Aorta (tissue), 5 donors: Measurements from ENCODE around the gene TEPSIN. TPM values are rescaled to one million over a fixed set of nuclear protein-coding genes. Genes with fewer than 3 reads are reported as not detected.

Experiments used
- ATAC-seq: fragments of 200-7000 bp; cut with Tn5 transposase; one replicate; pipeline ENCODE4 v1.9.1; 2022; ENCODE audit warnings: moderate library complexity; ENCODE audit not compliant: low FRiP score
- DNase-seq, 2 donors: peaks; one replicate each; pipeline ENCODE4 v3.0.0-alpha.2; 2020
- H3K27ac ChIP-seq, 2 donors: one replicate each; pipeline ENCODE4 v1.5.1; 2013; ENCODE audit warnings: low read length in 2 of 2, mild to moderate bottlenecking in 2 of 2, moderate library complexity in 2 of 2, control low read depth in 1 of 2, inconsistent platforms in 1 of 2, low read depth in 1 of 2
- H3K27me3 ChIP-seq, 2 donors: one replicate each; pipeline ENCODE4 v1.6.1; 2013; ENCODE audit warnings: control low read depth in 1 of 2, low read length in 1 of 2, mild to moderate bottlenecking in 1 of 2, moderate library complexity in 1 of 2; ENCODE audit not compliant: insufficient read depth in 2 of 2, control insufficient read depth in 1 of 2
- H3K36me3 ChIP-seq, 2 donors: one replicate each; pipeline ENCODE4 v1.6.1; 2013; ENCODE audit warnings: control low read depth in 1 of 2, low read length in 1 of 2, mild to moderate bottlenecking in 1 of 2; ENCODE audit not compliant: insufficient read depth in 2 of 2, control insufficient read depth in 1 of 2
- H3K4me1 ChIP-seq, 2 donors: one replicate each; pipeline ENCODE4 v1.6.1; 2013; ENCODE audit warnings: low read length in 2 of 2, control low read depth in 1 of 2, mild to moderate bottlenecking in 1 of 2, moderate library complexity in 1 of 2; ENCODE audit not compliant: insufficient read depth in 2 of 2, control insufficient read depth in 1 of 2
- H3K4me3 ChIP-seq, 2 donors: one replicate each; pipeline ENCODE4 v1.5.1; 2013; ENCODE audit warnings: low read length in 2 of 2, control low read depth in 1 of 2, mild to moderate bottlenecking in 1 of 2
- H3K9me3 ChIP-seq: one replicate; pipeline ENCODE4 v1.6.1; 2013; ENCODE audit warnings: mild to moderate bottlenecking, low read length; ENCODE audit not compliant: control insufficient read depth
- WGBS, 2 donors: extraction: QIAGEN DNeasy Blood & Tissue Kit; methylation state at CpG; one replicate each; pipeline ENCODE4 v1.1.7; 2013; 5-methylcytosine and 5-hydroxymethylcytosine counted together
- intact Hi-C, 2 donors: fragments of 100-400 bp; cut with DNase I; formaldehyde crosslinking; loops; one replicate each; pipeline versions ENCODE4 v1.14.2 to v1.15.0; 2022
- polyA plus RNA-seq, 2 donors: library from polyadenylated mRNA; stranded (reverse); fragments of 200-250 nt; gene quantifications; one replicate each; pipeline ENCODE4 v1.2.3, GENCODE V29; 2013
- total RNA-seq, 2 donors: library from RNA; stranded (reverse); fragmentation: NEBNext Ultra II Directional; extraction: Animal tissue kit (Norgen Biotek cat#: 25700); gene quantifications; one replicate each; pipeline ENCODE4 v1.2.1, GENCODE V29; 2021
- donor health status: healthy with polysubstance abuse.
- donor health status: Bipolar disorder and iron deficiency.
- donor health status: DM: no; HTN: no; CAD: no.
- donor health status: DM: no; HTN: no; CAD: no.
- donor health status: DM: yes; HTN: yes; CAD: no.

The TEPSIN gene
- total and polyA plus RNA-seq, 4 donors = 5.6 to 79.0 (median 35.0) TPM

DNA sequence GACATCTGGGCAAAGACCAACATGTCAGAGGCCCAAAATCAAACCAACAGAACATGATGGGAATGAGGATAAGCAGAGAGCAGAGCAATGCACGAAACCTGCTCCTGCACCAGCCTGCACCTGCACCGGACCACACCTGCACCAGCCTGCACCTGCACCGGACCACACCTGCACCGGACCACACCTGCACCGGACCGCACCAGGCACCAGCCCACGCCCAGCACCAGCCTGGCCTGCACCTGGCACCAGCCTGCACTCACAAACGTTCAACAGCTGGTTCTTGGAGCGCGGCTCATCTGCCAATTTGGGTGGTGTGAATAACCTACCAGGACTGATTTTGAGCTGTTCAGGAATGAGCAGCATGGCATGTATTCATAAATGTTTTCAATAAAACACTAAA, 34.3 kb downstream of the TEPSIN start:
- intact Hi-C loops = no loop called here
- H3K27ac ChIP-seq = no peak overlapping the region
- no peaks in the 10 kb centered on the region for H3K27me3 ChIP-seq
- DNase-seq (no peak), ATAC-seq (no peak)
- no peaks in the 10 kb centered on the region for H3K9me3 ChIP-seq
- WGBS, 2 donors = 85 to 86% methylated on average over 10 of the region's 10 CpGs
- H3K36me3 ChIP-seq = no peaks in the 10 kb centered on the region
- no peak overlapping the region for H3K4me3 ChIP-seq
- H3K4me1 ChIP-seq = no peaks in the 10 kb centered on the region

DNA sequence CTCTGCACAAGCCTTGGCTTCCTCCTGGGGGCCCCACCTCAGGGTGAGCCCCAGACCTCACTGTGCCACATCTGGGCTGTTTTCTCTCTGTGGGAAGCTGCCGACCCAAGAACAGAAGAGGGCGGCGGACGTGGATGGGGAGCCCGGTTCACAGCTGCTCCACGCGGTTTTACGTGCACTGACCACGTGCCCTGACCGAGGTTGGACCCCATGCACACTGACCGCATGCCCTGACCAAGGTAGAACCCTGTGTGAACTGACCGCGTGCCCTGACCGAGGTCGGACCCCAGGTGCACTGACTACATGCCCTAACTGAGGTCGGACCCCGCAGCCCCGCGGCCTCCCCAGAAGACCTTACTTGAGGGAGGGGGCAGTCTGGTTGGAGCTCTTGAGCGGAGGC, 35.7 kb downstream of the TEPSIN start:
- ATAC-seq (no peak), DNase-seq (no peak)
- intact Hi-C loops = no loop called here
- Histone ChIP-seq H3K4me1 (no peaks in the 10 kb centered on the region), H3K4me3 (no peak overlapping the region), H3K9me3 (no peaks in the 10 kb centered on the region), H3K27me3 (no peaks in the 10 kb centered on the region), H3K27ac (no peak overlapping the region), H3K36me3 (no peaks in the 10 kb centered on the region)
- WGBS, 2 donors = 96 to 97% methylated on average over 20 of the region's 20 CpGs

DNA sequence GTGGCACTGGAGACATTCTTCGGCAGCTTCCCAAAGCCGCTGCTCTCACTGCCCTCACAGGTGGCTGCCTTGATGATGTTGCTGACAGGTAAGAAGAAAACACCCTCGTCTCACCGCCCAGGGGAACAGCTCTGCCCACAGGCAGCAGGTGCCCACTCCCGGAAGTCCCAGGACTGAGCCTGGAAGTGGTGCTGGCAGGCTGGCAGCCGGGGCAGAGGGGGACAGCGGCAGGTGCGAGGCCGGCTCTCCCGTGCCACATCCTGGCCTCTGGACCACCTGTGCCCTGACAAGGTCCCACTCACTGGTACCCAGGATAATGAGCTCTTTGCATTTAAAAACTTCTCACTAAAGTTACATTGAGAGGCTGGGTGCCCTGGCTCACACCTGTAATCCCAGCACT, 36.5 kb downstream of the TEPSIN start:
- no peaks in the 10 kb centered on the region for H3K36me3 ChIP-seq
- no peaks in the 10 kb centered on the region for H3K9me3 ChIP-seq
- no peak for DNase-seq
- WGBS, 2 donors = 95 to 99% methylated on average over 10 of the region's 10 CpGs
- no peaks in the 10 kb centered on the region for H3K4me1 ChIP-seq
- no peak overlapping the region for H3K4me3 ChIP-seq
- H3K27me3 ChIP-seq = no peaks in the 10 kb centered on the region
- no peak overlapping the region for H3K27ac ChIP-seq
- ATAC-seq = no peak
- intact Hi-C loops = no loop called here

DNA sequence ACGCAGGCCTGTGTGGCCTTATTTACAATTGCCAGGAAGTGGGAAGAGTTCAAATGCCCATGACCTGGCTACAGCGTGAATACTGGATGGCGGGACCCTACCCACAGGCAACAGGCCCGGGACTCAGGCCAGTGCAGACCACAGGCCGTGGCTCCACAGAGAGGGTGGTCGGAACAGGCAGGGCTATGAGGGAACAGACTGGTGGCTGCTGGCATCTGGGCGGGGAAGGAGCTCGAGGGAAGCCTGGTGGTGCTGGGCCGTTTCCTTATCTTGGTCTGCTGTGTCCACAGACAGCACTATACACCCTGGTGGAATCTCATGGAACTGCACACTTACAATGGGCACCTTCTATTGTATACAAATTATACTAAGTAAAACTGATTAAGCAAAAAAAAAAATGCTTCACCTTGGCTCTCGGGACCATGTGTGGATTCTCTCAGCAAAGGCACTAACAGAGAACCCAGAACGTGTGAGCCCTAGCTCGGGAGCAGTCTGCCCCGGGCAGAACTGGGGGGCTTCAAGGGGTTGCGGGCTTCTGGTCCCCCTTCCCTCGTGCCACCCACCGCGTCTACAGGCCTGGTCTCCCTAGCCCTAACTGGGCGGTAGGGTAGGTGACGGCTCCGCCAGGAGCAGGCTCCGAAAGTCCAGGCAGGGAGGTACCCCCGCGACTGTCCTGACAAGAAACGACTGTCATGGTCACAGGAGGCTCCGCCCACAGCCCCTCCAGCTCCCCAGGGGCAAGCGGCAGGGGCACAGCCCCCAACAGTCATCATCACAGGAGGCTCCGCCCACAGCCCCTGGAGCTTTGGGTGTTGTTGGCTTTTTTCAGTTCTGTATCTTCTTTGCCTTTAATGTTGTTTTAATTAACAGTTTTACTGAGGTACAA, 37.9 kb downstream of the TEPSIN start:
- Histone ChIP-seq H3K27ac (no peak overlapping the region), H3K4me3 (no peak overlapping the region), H3K36me3 (no peaks in the 10 kb centered on the region), H3K27me3 (no peaks in the 10 kb centered on the region), H3K4me1 (no peaks in the 10 kb centered on the region), H3K9me3 (no peaks in the 10 kb centered on the region)
- intact Hi-C loops = no loop called here
- WGBS, 2 donors = 78 to 79% methylated on average over 27 of the region's 27 CpGs
- DNase-seq (peak in 1 of 2 donors; percentile 69), ATAC-seq (no peak)

DNA sequence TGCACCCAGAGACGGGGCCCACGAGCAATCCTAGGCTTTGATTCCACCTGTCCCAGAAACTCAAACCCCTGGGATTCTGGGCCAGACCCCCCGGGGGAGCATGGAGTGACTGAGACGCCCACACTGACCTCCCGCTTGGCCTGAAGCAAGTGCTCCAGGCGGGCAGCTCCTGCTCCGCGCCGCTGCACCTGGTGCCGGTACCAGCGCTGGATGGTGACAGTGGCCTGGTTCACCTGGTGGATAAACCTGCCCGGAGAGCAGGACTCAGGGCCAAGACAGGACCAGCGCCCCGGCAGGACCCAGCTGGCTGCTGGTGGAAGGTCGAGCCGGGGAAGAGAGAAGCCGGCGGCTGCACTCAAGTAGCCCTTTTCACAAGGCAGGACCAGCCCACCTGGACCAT, 38.7 kb downstream of the TEPSIN start:
- no peaks in the 10 kb centered on the region for H3K27me3 ChIP-seq
- ATAC-seq = no peak
- H3K4me1 ChIP-seq = no peaks in the 10 kb centered on the region
- H3K36me3 ChIP-seq = no peaks in the 10 kb centered on the region
- no peak overlapping the region for H3K4me3 ChIP-seq
- 93% methylated on average over 18 of the region's 18 CpGs for WGBS, 2 donors
- H3K9me3 ChIP-seq = no peaks in the 10 kb centered on the region
- no peak overlapping the region for H3K27ac ChIP-seq
- intact Hi-C loops = no loop called here
- DNase-seq = no peak

DNA sequence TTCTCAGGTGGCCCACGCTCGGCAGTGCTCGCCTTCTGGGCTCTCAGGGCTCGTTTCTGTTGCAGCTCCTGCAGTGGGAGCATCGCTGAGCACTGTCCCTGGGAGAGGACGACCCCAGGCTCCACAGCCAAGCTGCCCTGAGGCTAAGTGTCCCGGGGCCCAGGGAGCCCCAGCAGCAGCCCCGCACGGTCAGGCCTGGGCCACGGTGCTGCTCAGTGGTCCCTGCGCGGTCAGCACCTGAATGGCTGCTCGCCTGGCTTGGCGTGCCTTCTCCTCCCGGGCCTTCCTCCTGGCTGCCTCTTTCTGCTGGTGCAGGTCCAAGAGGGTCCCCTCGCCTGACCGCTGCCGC, 39.4 kb downstream of the TEPSIN start:
- H3K9me3 ChIP-seq = no peaks in the 10 kb centered on the region
- no peaks in the 10 kb centered on the region for H3K27me3 ChIP-seq
- no peaks in the 10 kb centered on the region for H3K4me1 ChIP-seq
- H3K27ac ChIP-seq = no peak overlapping the region
- DNase-seq (no peak), ATAC-seq (no peak)
- 92 to 95% methylated on average over 17 to 18 of the region's 18 CpGs for WGBS, 2 donors
- H3K36me3 ChIP-seq = no peaks in the 10 kb centered on the region
- H3K4me3 ChIP-seq = no peak overlapping the region
- intact Hi-C loops = no loop called here

DNA sequence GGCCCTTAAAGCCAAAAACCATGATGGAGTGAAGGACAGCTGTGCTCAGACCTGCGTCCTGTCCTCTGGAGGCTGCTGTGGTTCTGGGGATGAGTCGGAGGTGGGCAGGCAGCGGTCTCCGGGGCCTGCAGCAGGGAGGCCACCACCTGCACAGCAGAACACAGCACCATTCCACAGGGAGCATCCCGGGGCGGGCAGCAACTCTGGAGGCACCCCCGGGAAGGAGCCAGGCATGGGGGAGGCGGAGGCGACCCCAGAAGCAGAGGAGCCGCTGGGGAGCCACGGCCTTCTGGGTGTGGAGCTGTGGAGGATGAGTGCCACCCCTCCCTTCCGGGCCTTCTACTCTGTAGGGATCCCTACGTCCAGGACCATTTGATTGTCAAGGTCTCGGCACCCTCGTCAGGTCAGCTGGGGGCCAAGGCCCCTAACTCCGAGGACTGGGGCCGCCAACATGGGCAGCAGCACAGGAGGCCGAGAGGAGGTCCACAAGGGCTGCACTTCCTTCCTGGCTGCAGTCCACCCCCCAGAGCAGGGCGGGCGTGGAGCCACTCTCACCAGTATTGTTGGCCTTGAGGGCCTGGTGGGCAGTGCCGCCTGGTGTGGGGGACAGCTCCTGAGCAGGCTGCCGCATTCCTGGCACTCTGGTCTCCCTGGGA, 39.9 kb downstream of the TEPSIN start:
- WGBS, 2 donors = 94 to 96% methylated on average over 22 of the region's 22 CpGs
- ATAC-seq = no peak
- Histone ChIP-seq H3K27ac (no peak overlapping the region), H3K4me3 (no peak overlapping the region), H3K27me3 (no peaks in the 10 kb centered on the region), H3K4me1 (no peaks in the 10 kb centered on the region), H3K36me3 (no peaks in the 10 kb centered on the region), H3K9me3 (no peaks in the 10 kb centered on the region)
- intact Hi-C loops = no loop called here
- no peak for DNase-seq

DNA sequence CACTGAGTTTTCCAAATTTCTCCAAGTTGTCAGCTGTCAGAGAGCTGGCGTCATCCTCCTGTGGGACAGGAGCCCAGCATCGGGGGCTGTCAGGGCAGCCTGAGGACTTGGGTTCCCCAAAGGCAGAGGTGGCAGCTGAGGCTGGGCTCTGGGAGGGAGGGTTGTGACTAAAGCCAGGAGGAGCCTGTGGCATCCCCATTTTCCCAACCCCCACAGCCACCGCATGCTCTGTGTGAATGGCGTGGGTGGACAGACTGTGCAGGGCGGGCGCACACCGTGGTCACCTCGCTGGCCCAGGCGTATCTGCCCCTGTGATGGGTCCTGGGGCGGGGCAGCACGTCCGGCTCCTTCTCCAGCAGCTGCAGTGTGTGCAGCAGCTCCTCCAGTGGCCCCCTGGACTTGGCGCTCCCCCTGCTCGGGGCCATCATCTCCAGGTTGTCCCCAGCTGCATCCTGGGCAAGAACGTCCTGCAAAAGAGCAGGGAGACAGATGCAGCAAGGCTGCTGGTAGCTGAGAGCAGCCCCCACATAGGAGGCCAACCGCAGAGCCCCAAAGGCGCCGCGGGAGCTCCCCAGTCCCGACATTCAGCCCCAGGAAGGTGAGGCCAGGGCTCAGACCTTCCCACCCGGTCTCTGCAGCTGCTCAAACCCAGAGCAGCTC, 40.9 kb downstream of the TEPSIN start:
- ATAC-seq = no peak
- no peaks in the 10 kb centered on the region for H3K27me3 ChIP-seq
- H3K4me1 ChIP-seq = no peaks in the 10 kb centered on the region
- H3K27ac ChIP-seq = no peak overlapping the region
- H3K36me3 ChIP-seq = no peaks in the 10 kb centered on the region
- no peak overlapping the region for H3K4me3 ChIP-seq
- WGBS, 2 donors = 93 to 94% methylated on average over 21 of the region's 21 CpGs
- H3K9me3 ChIP-seq = no peaks in the 10 kb centered on the region
- intact Hi-C loops = no loop called here
- DNase-seq = no peak
